Neural progenitor cell (in vitro differentiated cells): ENCODE data around the gene INS. TPM values are rescaled to one million over a fixed set of nuclear protein-coding genes. Genes with fewer than 3 reads are reported as not detected.

ENCODE experiments used
- DNase-seq: peaks from one replicate; pipeline ENCODE4 v3.0.0-alpha.2; 2016; ENCODE audit warnings: low spot score
- H2AFZ ChIP-seq: fragments of 200-600 bp; sonication (generic); replicated peaks from 2 replicates; pipeline ENCODE4 v1.6.1; 2016; ENCODE audit warnings: antibody characterized with exemption
- H3F3A ChIP-seq: fragments of 200-600 bp; sonication (generic); 2 replicates; pipeline ENCODE4 v1.6.1; 2016; ENCODE audit warnings: antibody characterized with exemption, low read depth
- H3K27ac ChIP-seq: fragments of 200-600 bp; sonication (generic); 2 replicates; pipeline ENCODE4 v1.5.1; 2016; ENCODE audit warnings: mild to moderate bottlenecking
- H3K27me3 ChIP-seq: fragments of 200-600 bp; sonication (generic); 2 replicates; pipeline ENCODE4 v1.6.1; 2016; ENCODE audit warnings: mild to moderate bottlenecking, moderate library complexity
- H3K36me3 ChIP-seq: fragments of 200-600 bp; sonication (generic); 2 replicates; pipeline ENCODE4 v1.5.1; 2016
- H3K4me1 ChIP-seq: fragments of 200-600 bp; sonication (generic); 2 replicates; pipeline ENCODE4 v1.6.1; 2016; ENCODE audit warnings: mixed run types
- H3K4me2 ChIP-seq: fragments of 200-600 bp; sonication (generic); 2 replicates; pipeline ENCODE4 v1.6.1; 2016
- H3K4me3 ChIP-seq: fragments of 200-600 bp; sonication (generic); 2 replicates; pipeline ENCODE4 v1.5.1; 2016
- H3K79me2 ChIP-seq: fragments of 200-600 bp; sonication (generic); 2 replicates; pipeline ENCODE4 v1.6.1; 2016; ENCODE audit warnings: low read depth
- H3K9ac ChIP-seq: fragments of 200-600 bp; sonication (generic); 2 replicates; pipeline ENCODE4 v1.6.1; 2016
- H3K9me3 ChIP-seq: fragments of 200-600 bp; sonication (generic); 2 replicates; pipeline ENCODE4 v1.5.1; 2016; ENCODE audit warnings: low read depth
- H4K20me1 ChIP-seq: fragments of 200-600 bp; sonication (generic); 2 replicates; pipeline ENCODE4 v1.6.1; 2016; ENCODE audit warnings: low read depth
- H3K27ac Mint-ChIP-seq: 3 replicates; pipeline ENCODE4 v1.8.0; 2021; ENCODE audit warnings: mixed read lengths
- H3K27me3 Mint-ChIP-seq: 2 replicates; pipeline ENCODE4 v1.8.0; 2022; ENCODE audit warnings: low read depth, mild to moderate bottlenecking, inconsistent platforms, moderate library complexity, mixed read lengths; ENCODE audit not compliant: insufficient read depth
- H3K36me3 Mint-ChIP-seq: 3 replicates; pipeline ENCODE4 v1.8.0; 2021; ENCODE audit warnings: mixed read lengths
- H3K4me1 Mint-ChIP-seq: 3 replicates; pipeline ENCODE4 v1.8.0; 2021; ENCODE audit warnings: mixed read lengths
- H3K4me3 Mint-ChIP-seq: 3 replicates; pipeline ENCODE4 v1.8.0; 2021; ENCODE audit warnings: mild to moderate bottlenecking, moderate library complexity, mixed read lengths
- H3K9me3 Mint-ChIP-seq: 3 replicates; pipeline ENCODE4 v1.8.0; 2020; ENCODE audit warnings: mixed read lengths
- EZH2 ChIP-seq: fragments of 200-600 bp; sonication (generic); IDR thresholded peaks from 2 replicates; pipeline ENCODE4 v1.6.1; 2017; ENCODE audit warnings: antibody characterized with exemption, mild to moderate bottlenecking, moderate library complexity
- EZH2phosphoT487 ChIP-seq: fragments of 200-600 bp; sonication (generic); IDR thresholded peaks from 2 replicates; pipeline ENCODE4 v1.6.1; 2017; ENCODE audit warnings: antibody characterized with exemption
- total RNA-seq: library from RNA; depleted of rRNA; stranded (reverse); fragments of >200 nt; gene quantifications from 2 replicates; pipeline ENCODE4 v1.2.3, GENCODE V29; 2015; ENCODE audit warnings: low replicate concordance
- TF ChIP-seq, protein P1 (sequence below): fragments of 200-600 bp; sonication (generic); IDR thresholded peaks from 2 replicates; pipeline ENCODE4 v1.5.1; 2017; ENCODE audit warnings: antibody characterized with exemption, mild to moderate bottlenecking

The INS gene
- total RNA-seq, 1 donor from 2014 or later = not detected

- Histone ChIP-seq H3K4me3 (no peak overlapping the region), H3K27me3 (peaks cover 17% of the 10 kb centered on the region)
- peaks cover 11% of the 10 kb centered on the region for H3K4me1 Mint-ChIP-seq
Observed at GRCh38 chr11:2182075-2182474, 21.1 kb upstream of the INS start.

DNA sequence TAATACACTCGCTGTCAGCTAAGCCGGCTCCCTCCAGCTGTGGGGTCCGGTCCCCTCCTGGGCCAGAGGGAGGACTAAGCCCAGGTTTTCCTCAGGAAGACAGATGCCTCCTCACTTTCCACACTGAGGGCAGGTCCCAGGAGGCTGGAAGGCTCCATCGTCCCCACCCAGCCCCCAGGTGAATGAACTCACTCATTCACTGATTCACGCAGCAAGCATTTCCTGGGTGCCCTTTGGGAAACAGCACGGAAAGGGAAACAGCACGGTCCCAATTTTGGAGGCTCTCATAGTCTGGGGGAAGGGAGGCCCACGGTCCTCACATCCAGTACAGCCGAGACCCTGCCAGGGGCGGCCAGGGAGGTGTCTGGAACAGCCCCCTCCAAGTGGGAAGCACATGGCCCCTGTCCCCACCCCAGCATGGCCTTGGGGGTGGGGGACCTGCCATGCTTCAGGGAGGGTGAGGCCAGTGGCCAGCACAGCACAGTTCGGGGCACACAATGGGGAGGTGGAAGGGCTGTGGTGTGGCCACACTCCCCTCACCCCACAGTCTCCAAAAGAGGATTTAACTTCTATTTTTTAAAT is 19.9 kb upstream of the INS start:
- Histone ChIP-seq H3K9me3 (no peaks in the 10 kb centered on the region), H3K79me2 (no peaks in the 10 kb centered on the region), H3K27me3 (peaks cover 17% of the 10 kb centered on the region), H3K4me2 (no peak overlapping the region), H3K4me1 (peaks cover 5% of the 10 kb centered on the region), H3K36me3 (no peaks in the 10 kb centered on the region), H4K20me1 (no peaks in the 10 kb centered on the region), H3K4me3 (no peak overlapping the region), H3K27ac (no peak overlapping the region), H3F3A (no peaks in the 10 kb centered on the region), H3K9ac (no peak overlapping the region), H2AFZ (no peak overlapping the region)
- Mint-ChIP-seq H3K27ac (no peak overlapping the region), H3K4me1 (peaks cover 11% of the 10 kb centered on the region), H3K27me3 (peaks cover 24% of the 10 kb centered on the region), H3K9me3 (no peaks in the 10 kb centered on the region), H3K36me3 (no peaks in the 10 kb centered on the region), H3K4me3 (no peak overlapping the region)
- DNase-seq = no peak
- TF ChIP-seq EZH2 = no peak
- TF ChIP-seq, protein P1, sequence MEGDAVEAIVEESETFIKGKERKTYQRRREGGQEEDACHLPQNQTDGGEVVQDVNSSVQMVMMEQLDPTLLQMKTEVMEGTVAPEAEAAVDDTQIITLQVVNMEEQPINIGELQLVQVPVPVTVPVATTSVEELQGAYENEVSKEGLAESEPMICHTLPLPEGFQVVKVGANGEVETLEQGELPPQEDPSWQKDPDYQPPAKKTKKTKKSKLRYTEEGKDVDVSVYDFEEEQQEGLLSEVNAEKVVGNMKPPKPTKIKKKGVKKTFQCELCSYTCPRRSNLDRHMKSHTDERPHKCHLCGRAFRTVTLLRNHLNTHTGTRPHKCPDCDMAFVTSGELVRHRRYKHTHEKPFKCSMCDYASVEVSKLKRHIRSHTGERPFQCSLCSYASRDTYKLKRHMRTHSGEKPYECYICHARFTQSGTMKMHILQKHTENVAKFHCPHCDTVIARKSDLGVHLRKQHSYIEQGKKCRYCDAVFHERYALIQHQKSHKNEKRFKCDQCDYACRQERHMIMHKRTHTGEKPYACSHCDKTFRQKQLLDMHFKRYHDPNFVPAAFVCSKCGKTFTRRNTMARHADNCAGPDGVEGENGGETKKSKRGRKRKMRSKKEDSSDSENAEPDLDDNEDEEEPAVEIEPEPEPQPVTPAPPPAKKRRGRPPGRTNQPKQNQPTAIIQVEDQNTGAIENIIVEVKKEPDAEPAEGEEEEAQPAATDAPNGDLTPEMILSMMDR = no peak
- TF ChIP-seq EZH2phosphoT487 = no peak

More at GRCh38 chr11:2182075-2182474, 21.1 kb upstream of the INS start:
- Mint-ChIP-seq H3K27me3 (peaks cover 17% of the 10 kb centered on the region), H3K36me3 (no peaks in the 10 kb centered on the region), H3K9me3 (no peaks in the 10 kb centered on the region), H3K27ac (no peak overlapping the region), H3K4me3 (no peak overlapping the region)
- no peak for DNase-seq
- no peak overlapping the region for H3K27ac ChIP-seq
- H3K4me1 ChIP-seq = peaks cover 5% of the 10 kb centered on the region
- no peak overlapping the region for H3K9ac ChIP-seq
- H3K36me3 ChIP-seq = no peaks in the 10 kb centered on the region
- no peaks in the 10 kb centered on the region for H3K9me3 ChIP-seq
- no peak overlapping the region for H3K4me2 ChIP-seq
- H3F3A ChIP-seq = no peaks in the 10 kb centered on the region
- no peak overlapping the region for H2AFZ ChIP-seq
- no peaks in the 10 kb centered on the region for H4K20me1 ChIP-seq
- no peaks in the 10 kb centered on the region for H3K79me2 ChIP-seq
- TF ChIP-seq EZH2phosphoT487 (no peak), EZH2 (no peak)
- TF ChIP-seq, protein P1 = no peak

GRCh38 chr11:2180347-2180746 is 19.3 kb upstream of the INS start:
- DNase-seq = no peak
- no peak overlapping the region for H3K4me3 Mint-ChIP-seq
- Histone ChIP-seq H3K4me3 (no peak overlapping the region), H3K27me3 (peaks cover 17% of the 10 kb centered on the region), H3K4me2 (no peak overlapping the region), H3K4me1 (peaks cover 5% of the 10 kb centered on the region), H3K9ac (no peak overlapping the region), H2AFZ (no peak overlapping the region), H3K36me3 (no peaks in the 10 kb centered on the region), H3K9me3 (no peaks in the 10 kb centered on the region), H3K27ac (no peak overlapping the region), H4K20me1 (no peaks in the 10 kb centered on the region), H3F3A (no peaks in the 10 kb centered on the region), H3K79me2 (no peaks in the 10 kb centered on the region)
- H3K27me3 Mint-ChIP-seq = peaks cover 22% of the 10 kb centered on the region
- no peak overlapping the region for H3K27ac Mint-ChIP-seq
- TF ChIP-seq, protein P1 = no peak
- H3K36me3 Mint-ChIP-seq = no peaks in the 10 kb centered on the region
- H3K9me3 Mint-ChIP-seq = no peaks in the 10 kb centered on the region
- H3K4me1 Mint-ChIP-seq = peaks cover 11% of the 10 kb centered on the region
